ENCODE results near the gene ADAM12.

ADAM12 gene

GRCh38 chr10:126218778-126219649 is 169.3 kb downstream of the ADAM12 start:
- in situ Hi-C loops (cut with HindIII; ENCODE audit: low sequenced_read_pairs) = no loop called here

- in situ Hi-C loops (cut with HindIII; ENCODE audit: low sequenced_read_pairs) = no loop called here
Observed at GRCh38 chr10:126218174-126218573, 170.1 kb downstream of the ADAM12 start.

DNA sequence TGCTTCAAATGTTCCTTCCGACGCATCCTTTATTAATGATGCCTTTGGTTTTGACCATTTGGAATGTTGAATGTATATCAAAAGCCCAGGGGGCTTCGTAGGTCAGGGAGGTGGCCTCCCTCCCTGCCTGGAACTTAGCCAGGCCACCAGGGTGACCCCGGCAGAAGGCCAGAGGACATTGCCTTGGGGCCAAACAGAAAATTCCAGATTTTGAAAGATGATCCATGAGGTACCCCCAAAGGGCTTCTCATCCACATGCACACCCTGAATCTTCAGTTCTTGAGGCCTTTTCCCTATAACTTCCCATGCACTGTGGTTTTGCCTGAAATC is 171.7 kb downstream of the ADAM12 start:
- in situ Hi-C loops (cut with HindIII; ENCODE audit: low sequenced_read_pairs) = no loop called here

- in situ Hi-C loops (cut with HindIII; ENCODE audit: low sequenced_read_pairs) = no loop called here
Observed at GRCh38 chr10:126215746-126216631, 172.3 kb downstream of the ADAM12 start.

GRCh38 chr10:126214679-126215078 is 173.6 kb downstream of the ADAM12 start:
- in situ Hi-C loops (cut with HindIII; ENCODE audit: low sequenced_read_pairs) = no loop called here

- in situ Hi-C loops (cut with HindIII; ENCODE audit: low sequenced_read_pairs) = no loop called here
Observed at GRCh38 chr10:126214021-126214420, 174.3 kb downstream of the ADAM12 start.

- in situ Hi-C loops (cut with HindIII; ENCODE audit: low sequenced_read_pairs) = no loop called here
Observed at GRCh38 chr10:126212738-126213137, 175.5 kb downstream of the ADAM12 start.

GRCh38 chr10:126210051-126210651 is 178.1 kb downstream of the ADAM12 start:
- in situ Hi-C loops (cut with HindIII; ENCODE audit: low sequenced_read_pairs) = no loop called here

GRCh38 chr10:126209451-126209850 is 178.8 kb downstream of the ADAM12 start:
- in situ Hi-C loops (cut with HindIII; ENCODE audit: low sequenced_read_pairs) = no loop called here

DNA sequence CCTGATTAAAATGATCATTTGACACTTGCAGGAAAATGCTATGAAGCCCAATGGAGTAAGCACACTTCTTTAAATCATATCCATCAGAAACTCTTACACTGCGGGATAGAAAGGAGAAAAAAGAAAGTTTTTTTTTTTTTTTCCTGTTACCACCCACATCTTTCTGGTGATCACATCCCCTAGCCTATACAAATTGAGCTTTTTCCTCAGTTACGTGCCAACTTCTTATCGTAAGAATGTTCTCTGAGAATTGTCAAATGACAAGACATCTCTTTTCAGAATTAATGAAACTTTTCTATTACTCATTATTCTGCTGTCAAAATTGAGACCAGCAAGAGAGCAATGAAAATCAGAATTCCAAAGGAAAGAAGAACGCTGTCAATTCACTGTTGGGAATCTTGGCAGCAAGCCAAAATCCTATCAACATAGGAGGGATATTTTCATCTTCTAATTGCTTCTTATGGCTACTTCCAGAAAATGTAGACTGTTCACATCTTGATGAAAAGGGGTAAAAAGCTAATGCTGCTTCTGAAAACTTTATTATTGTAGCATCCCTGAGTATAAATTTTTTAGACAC is 179.5 kb downstream of the ADAM12 start:
- in situ Hi-C loops (cut with HindIII; ENCODE audit: low sequenced_read_pairs) = no loop called here

- in situ Hi-C loops (cut with HindIII; ENCODE audit: low sequenced_read_pairs) = no loop called here
Observed at GRCh38 chr10:126207851-126208250, 180.4 kb downstream of the ADAM12 start.

GRCh38 chr10:126207313-126207771 is 180.9 kb downstream of the ADAM12 start:
- in situ Hi-C loops (cut with HindIII; ENCODE audit: low sequenced_read_pairs) = no loop called here

DNA sequence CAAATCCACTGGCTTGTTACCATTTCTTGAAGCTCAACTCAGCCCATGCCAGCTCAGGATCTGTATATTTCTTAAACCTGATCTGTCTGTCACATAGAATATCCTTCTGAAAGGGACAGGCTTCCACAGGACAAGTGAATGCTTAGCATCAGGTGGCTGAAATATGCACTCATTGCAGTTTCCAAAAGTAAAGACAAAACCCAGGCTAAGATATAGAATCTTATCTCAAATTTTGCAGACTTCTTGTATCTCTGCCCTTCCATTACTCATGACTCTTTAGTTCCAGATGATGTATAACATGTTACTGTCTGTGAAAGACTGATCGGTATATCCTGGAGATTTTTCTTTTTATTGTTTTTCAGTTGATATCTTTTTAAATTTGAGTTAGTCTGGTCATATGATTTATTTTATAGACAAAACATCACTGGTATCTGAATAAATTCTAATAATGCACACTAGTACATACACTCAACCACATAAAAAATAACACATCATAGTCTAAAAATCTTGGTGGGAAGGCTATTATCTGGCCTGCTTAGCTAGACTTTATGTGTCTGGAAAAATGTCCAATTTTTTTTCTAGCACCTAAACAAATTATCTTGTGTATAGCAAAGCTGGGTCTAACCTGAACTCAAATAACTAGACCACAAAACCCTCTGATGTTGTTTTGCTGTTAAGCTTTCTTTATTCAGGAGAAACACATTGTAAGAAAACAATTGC is 182.6 kb downstream of the ADAM12 start:
- in situ Hi-C loops (cut with HindIII; ENCODE audit: low sequenced_read_pairs) = no loop called here

DNA sequence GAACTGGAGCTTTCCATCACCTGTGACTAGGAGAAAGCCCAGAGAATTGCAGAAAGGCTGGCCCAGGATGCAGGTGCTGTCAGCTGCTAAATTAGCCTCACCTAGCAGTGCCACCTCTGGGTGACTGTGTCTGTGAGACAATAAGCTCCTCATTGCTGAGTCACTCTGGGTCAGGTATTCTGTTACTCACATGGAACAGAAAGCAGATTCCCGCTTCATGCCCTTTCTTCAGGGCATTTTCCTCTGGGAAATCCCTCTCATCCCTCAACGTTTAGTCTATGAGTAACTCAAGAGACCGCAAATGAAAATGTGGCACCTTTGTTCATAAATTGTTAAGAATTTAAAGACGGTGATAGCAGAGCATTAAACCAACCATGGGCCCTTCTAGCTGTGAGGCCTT is 184.0 kb downstream of the ADAM12 start:
- in situ Hi-C loops (cut with HindIII; ENCODE audit: low sequenced_read_pairs) = no loop called here

GRCh38 chr10:126203746-126204145 is 184.5 kb downstream of the ADAM12 start:
- in situ Hi-C loops (cut with HindIII; ENCODE audit: low sequenced_read_pairs) = no loop called here

- in situ Hi-C loops (cut with HindIII; ENCODE audit: low sequenced_read_pairs) = no loop called here
Observed at GRCh38 chr10:126201603-126202002, 186.7 kb downstream of the ADAM12 start.

GRCh38 chr10:126199221-126199998 is 188.9 kb downstream of the ADAM12 start:
- in situ Hi-C loops (cut with HindIII; ENCODE audit: low sequenced_read_pairs) = no loop called here

DNA sequence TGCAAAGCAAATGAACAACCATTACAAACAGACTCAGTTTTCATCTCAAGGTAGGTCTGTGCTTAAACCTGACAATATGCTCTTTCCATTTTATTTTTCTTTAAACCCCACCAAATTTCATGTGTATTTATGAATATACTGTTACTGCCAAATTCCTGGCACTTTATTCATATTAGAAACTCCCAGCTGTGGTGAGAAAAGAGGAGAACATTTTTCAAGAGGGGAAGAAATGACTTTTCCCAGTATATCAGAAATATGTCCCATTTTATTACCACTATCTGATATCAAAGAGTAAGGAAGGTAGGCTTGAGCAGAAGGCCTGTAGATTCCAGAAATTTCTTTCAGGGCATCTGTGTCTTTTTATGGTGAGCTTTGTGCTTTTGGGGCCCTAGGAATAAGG is 189.6 kb downstream of the ADAM12 start:
- in situ Hi-C loops (cut with HindIII; ENCODE audit: low sequenced_read_pairs) = no loop called here

DNA sequence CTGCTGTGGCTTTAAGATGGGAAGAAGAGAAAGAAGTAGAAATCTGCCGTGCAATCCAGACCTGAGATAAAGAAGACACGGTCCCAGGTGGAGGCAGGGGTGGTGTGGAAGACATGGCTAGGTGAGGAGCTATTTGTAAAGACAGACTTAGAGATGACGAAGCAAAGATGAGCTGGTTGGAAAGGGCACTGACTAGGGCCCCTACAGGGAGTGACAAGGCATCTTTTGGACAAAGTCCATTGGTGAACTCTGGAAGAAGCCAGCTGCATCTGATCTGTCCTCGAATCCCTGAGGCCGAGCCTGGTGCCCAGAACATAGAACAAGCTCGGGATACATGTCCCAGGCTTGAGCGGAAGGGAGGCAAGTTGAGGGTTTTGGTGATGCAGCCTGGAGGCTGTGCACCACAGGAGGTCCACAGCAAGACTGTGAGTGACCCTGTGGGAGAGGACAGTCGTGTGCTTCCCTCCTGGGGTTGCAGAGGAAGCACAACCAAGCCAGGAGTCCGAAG is 191.2 kb downstream of the ADAM12 start:
- in situ Hi-C loops (cut with HindIII; ENCODE audit: low sequenced_read_pairs) = no loop called here
